ENCODE results near the gene ADCY2.

The ADCY2 gene

DNA sequence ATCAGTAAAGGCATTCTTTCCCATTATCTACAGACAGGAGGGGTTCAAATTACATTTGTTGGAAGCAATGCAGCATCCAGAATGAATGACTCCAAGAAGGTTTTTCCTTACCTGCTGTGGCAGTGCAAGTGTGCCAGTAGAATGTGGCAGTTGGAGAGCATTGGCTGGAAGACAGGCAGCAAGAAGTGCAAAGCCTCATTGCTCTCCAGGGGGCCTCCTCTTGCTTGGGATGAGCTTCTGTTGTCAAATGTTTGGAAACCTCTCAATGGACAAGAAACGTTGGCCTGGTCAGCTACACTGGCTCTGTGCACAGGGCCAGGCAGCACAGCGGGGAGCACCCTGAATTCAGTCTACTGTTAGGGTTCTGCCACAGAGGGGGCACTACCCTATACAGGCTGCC is 226.6 kb downstream of the ADCY2 start:
- Histone ChIP-seq H3K9me3 (ENCODE audit: control insufficient read depth, low read length) (no peaks in the 10 kb centered on the region), H3K18ac (ENCODE audit: low read depth in 1 of 2, low read length in 2 of 2) (no peak overlapping the region), H3K4me1 (ENCODE audit: control insufficient read depth, insufficient read depth, low read depth, low read length) (no peaks in the 10 kb centered on the region), H3K14ac (ENCODE audit: low read length in 2 of 2) (no peak overlapping the region), H2AFZ (ENCODE audit: low read depth, low read length) (no peak overlapping the region), H2BK12ac (ENCODE audit: low read length in 2 of 2) (no peak overlapping the region), H3K27ac (ENCODE audit: low read length, poor library complexity, severe bottlenecking) (no peak overlapping the region), H2BK5ac (ENCODE audit: low read depth, low read length, poor library complexity, severe bottlenecking) (no peak overlapping the region), H3K27me3 (ENCODE audit: control insufficient read depth in 1 of 2, insufficient read depth in 1 of 2, low read length in 2 of 2) (no peaks in the 10 kb centered on the region), H3K4me3 (ENCODE audit: insufficient read depth in 1 of 2, low read depth in 1 of 2, low read length in 2 of 2) (no peak overlapping the region), H4K91ac (ENCODE audit: low read length) (no peak overlapping the region), H3K79me1 (replicated peaks; ENCODE audit: low read length, poor library complexity, severe bottlenecking) (no peaks in the 10 kb centered on the region), H3K4me2 (ENCODE audit: low read length, poor library complexity, severe bottlenecking) (no peak overlapping the region), H2BK120ac (ENCODE audit: low read depth, low read length) (no peak overlapping the region), H2AK5ac (ENCODE audit: low read length, severe bottlenecking) (no peak overlapping the region), H2BK15ac (ENCODE audit: low read depth, poor library complexity, severe bottlenecking) (no peak overlapping the region), H3K9ac (ENCODE audit: low read length) (no peak overlapping the region), H4K8ac (ENCODE audit: low read length) (no peak overlapping the region), H3K23ac (ENCODE audit: low read length in 2 of 2) (no peak overlapping the region), H3K4ac (ENCODE audit: low read depth in 1 of 2, low read length in 2 of 2) (no peak overlapping the region), H3K36me3 (ENCODE audit: control insufficient read depth in 1 of 2, insufficient read depth in 2 of 2, low read depth in 1 of 2, low read length in 2 of 2) (no peaks in the 10 kb centered on the region)
- 65% methylated on average over 2 of the region's 2 CpGs for WGBS
- DNase-seq: no peak

DNA sequence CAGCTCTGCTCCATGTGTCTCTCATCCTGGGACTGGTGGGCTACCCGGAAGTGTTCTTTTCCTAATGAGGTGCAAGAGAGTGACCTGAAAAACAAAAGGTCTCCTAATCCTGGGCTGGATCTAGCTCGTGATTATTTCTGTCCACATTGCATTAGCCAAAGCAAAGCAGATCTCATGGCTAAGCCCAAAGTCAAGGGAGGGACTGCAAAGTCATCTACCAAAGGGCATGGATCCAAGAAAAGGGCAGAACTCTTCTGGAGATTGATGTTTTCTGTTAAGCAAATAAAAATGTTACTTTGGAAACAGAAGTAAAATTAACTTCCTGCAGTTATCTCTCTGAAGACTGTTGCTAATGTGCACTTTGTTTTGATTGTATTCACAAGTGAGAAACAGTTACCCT is 229.8 kb downstream of the ADCY2 start:
- no peak overlapping the region for H3K18ac ChIP-seq (ENCODE audit: low read depth in 1 of 2, low read length in 2 of 2)
- H3K4ac ChIP-seq (ENCODE audit: low read depth in 1 of 2, low read length in 2 of 2): no peak overlapping the region
- H4K8ac ChIP-seq (ENCODE audit: low read length): no peak overlapping the region
- H3K9ac ChIP-seq (ENCODE audit: low read length): no peak overlapping the region
- H3K14ac ChIP-seq (ENCODE audit: low read length in 2 of 2): no peak overlapping the region
- no peak overlapping the region for H2BK120ac ChIP-seq (ENCODE audit: low read depth, low read length)
- no peak overlapping the region for H2AK5ac ChIP-seq (ENCODE audit: low read length, severe bottlenecking)
- H3K4me1 ChIP-seq (ENCODE audit: control insufficient read depth, insufficient read depth, low read depth, low read length): no peaks in the 10 kb centered on the region
- H3K4me3 ChIP-seq (ENCODE audit: insufficient read depth in 1 of 2, low read depth in 1 of 2, low read length in 2 of 2): no peak overlapping the region
- H3K23ac ChIP-seq (ENCODE audit: low read length in 2 of 2): no peak overlapping the region
- H2BK15ac ChIP-seq (ENCODE audit: low read depth, poor library complexity, severe bottlenecking): no peak overlapping the region
- no peak overlapping the region for H3K4me2 ChIP-seq (ENCODE audit: low read length, poor library complexity, severe bottlenecking)
- no peaks in the 10 kb centered on the region for H3K79me1 ChIP-seq (replicated peaks; ENCODE audit: low read length, poor library complexity, severe bottlenecking)
- 65% methylated on average over 2 of the region's 2 CpGs for WGBS
- no peak for DNase-seq
- H3K27ac ChIP-seq (ENCODE audit: low read length, poor library complexity, severe bottlenecking): no peak overlapping the region
- no peaks in the 10 kb centered on the region for H3K9me3 ChIP-seq (ENCODE audit: control insufficient read depth, low read length)
- H2AFZ ChIP-seq (ENCODE audit: low read depth, low read length): no peak overlapping the region
- H4K91ac ChIP-seq (ENCODE audit: low read length): no peak overlapping the region
- no peaks in the 10 kb centered on the region for H3K27me3 ChIP-seq (ENCODE audit: control insufficient read depth in 1 of 2, insufficient read depth in 1 of 2, low read length in 2 of 2)
- no peaks in the 10 kb centered on the region for H3K36me3 ChIP-seq (ENCODE audit: control insufficient read depth in 1 of 2, insufficient read depth in 2 of 2, low read depth in 1 of 2, low read length in 2 of 2)
- H2BK5ac ChIP-seq (ENCODE audit: low read depth, low read length, poor library complexity, severe bottlenecking): no peak overlapping the region
- no peak overlapping the region for H2BK12ac ChIP-seq (ENCODE audit: low read length in 2 of 2)

DNA sequence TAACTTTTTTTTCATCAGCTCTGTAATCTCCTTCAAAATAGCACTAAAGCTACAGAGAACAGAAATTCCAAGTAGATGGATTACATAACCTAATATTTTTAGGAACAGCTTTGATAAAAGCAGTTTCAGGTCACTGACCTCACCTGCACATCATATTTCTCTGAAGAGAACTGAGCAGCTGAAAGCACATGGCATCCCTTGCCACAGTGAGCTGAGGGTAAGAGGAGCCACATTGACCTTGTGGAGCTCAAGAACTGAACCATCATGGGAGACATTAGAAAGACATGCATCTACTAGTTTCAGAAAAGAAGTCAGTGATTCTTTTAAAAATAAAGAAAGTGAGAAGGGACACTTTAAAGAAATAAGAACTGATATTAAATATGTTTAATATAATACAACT is 232.3 kb downstream of the ADCY2 start:
- H3K18ac ChIP-seq (ENCODE audit: low read depth in 1 of 2, low read length in 2 of 2): no peak overlapping the region
- H3K4me1 ChIP-seq (ENCODE audit: control insufficient read depth, insufficient read depth, low read depth, low read length): no peaks in the 10 kb centered on the region
- no peak overlapping the region for H3K9ac ChIP-seq (ENCODE audit: low read length)
- no peak overlapping the region for H4K8ac ChIP-seq (ENCODE audit: low read length)
- H3K79me1 ChIP-seq (replicated peaks; ENCODE audit: low read length, poor library complexity, severe bottlenecking): no peaks in the 10 kb centered on the region
- DNase-seq: no peak
- H3K23ac ChIP-seq (ENCODE audit: low read length in 2 of 2): no peak overlapping the region
- H3K9me3 ChIP-seq (ENCODE audit: control insufficient read depth, low read length): no peaks in the 10 kb centered on the region
- no peaks in the 10 kb centered on the region for H3K27me3 ChIP-seq (ENCODE audit: control insufficient read depth in 1 of 2, insufficient read depth in 1 of 2, low read length in 2 of 2)
- no peak overlapping the region for H3K4me2 ChIP-seq (ENCODE audit: low read length, poor library complexity, severe bottlenecking)
- no peaks in the 10 kb centered on the region for H3K36me3 ChIP-seq (ENCODE audit: control insufficient read depth in 1 of 2, insufficient read depth in 2 of 2, low read depth in 1 of 2, low read length in 2 of 2)
- H2BK5ac ChIP-seq (ENCODE audit: low read depth, low read length, poor library complexity, severe bottlenecking): no peak overlapping the region
- H4K91ac ChIP-seq (ENCODE audit: low read length): no peak overlapping the region
- no peak overlapping the region for H2BK15ac ChIP-seq (ENCODE audit: low read depth, poor library complexity, severe bottlenecking)
- no peak overlapping the region for H2AK5ac ChIP-seq (ENCODE audit: low read length, severe bottlenecking)
- no peak overlapping the region for H2BK120ac ChIP-seq (ENCODE audit: low read depth, low read length)
- H3K27ac ChIP-seq (ENCODE audit: low read length, poor library complexity, severe bottlenecking): no peak overlapping the region
- no peak overlapping the region for H2AFZ ChIP-seq (ENCODE audit: low read depth, low read length)
- no peak overlapping the region for H3K14ac ChIP-seq (ENCODE audit: low read length in 2 of 2)
- no peak overlapping the region for H2BK12ac ChIP-seq (ENCODE audit: low read length in 2 of 2)
- no peak overlapping the region for H3K4me3 ChIP-seq (ENCODE audit: insufficient read depth in 1 of 2, low read depth in 1 of 2, low read length in 2 of 2)
- no peak overlapping the region for H3K4ac ChIP-seq (ENCODE audit: low read depth in 1 of 2, low read length in 2 of 2)

DNA sequence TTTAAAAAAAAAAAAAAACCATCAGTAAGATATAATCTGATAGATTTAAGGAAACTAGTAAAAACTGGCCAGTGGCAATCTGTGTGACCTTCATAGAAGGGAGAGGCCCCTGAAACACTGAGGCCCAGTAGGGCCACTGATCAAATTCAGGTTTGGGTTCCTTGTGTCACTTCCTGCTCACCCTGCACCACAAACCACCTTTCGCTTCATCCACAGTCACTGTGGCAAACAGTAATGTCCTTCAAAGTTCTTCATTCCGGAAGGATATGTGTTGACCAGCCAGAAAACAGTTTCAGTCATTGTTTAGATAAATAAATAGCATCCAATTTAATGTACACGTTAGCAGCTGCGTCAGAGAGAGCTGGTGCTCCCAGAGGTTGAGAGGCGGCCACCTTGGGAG is 232.9 kb downstream of the ADCY2 start:
- Histone ChIP-seq H3K9me3 (ENCODE audit: control insufficient read depth, low read length) (no peaks in the 10 kb centered on the region), H4K91ac (ENCODE audit: low read length) (no peak overlapping the region), H3K4ac (ENCODE audit: low read depth in 1 of 2, low read length in 2 of 2) (no peak overlapping the region), H3K4me3 (ENCODE audit: insufficient read depth in 1 of 2, low read depth in 1 of 2, low read length in 2 of 2) (no peak overlapping the region), H2BK5ac (ENCODE audit: low read depth, low read length, poor library complexity, severe bottlenecking) (no peak overlapping the region), H3K79me1 (replicated peaks; ENCODE audit: low read length, poor library complexity, severe bottlenecking) (no peaks in the 10 kb centered on the region), H3K14ac (ENCODE audit: low read length in 2 of 2) (no peak overlapping the region), H3K4me1 (ENCODE audit: control insufficient read depth, insufficient read depth, low read depth, low read length) (no peaks in the 10 kb centered on the region), H3K4me2 (ENCODE audit: low read length, poor library complexity, severe bottlenecking) (no peak overlapping the region), H3K23ac (ENCODE audit: low read length in 2 of 2) (no peak overlapping the region), H3K36me3 (ENCODE audit: control insufficient read depth in 1 of 2, insufficient read depth in 2 of 2, low read depth in 1 of 2, low read length in 2 of 2) (no peaks in the 10 kb centered on the region), H2BK120ac (ENCODE audit: low read depth, low read length) (no peak overlapping the region), H4K8ac (ENCODE audit: low read length) (no peak overlapping the region), H3K27me3 (ENCODE audit: control insufficient read depth in 1 of 2, insufficient read depth in 1 of 2, low read length in 2 of 2) (no peaks in the 10 kb centered on the region), H2AK5ac (ENCODE audit: low read length, severe bottlenecking) (no peak overlapping the region), H3K9ac (ENCODE audit: low read length) (no peak overlapping the region), H2BK15ac (ENCODE audit: low read depth, poor library complexity, severe bottlenecking) (no peak overlapping the region), H2BK12ac (ENCODE audit: low read length in 2 of 2) (no peak overlapping the region), H3K27ac (ENCODE audit: low read length, poor library complexity, severe bottlenecking) (no peak overlapping the region), H2AFZ (ENCODE audit: low read depth, low read length) (no peak overlapping the region), H3K18ac (ENCODE audit: low read depth in 1 of 2, low read length in 2 of 2) (no peak overlapping the region)
- DNase-seq: no peak
- WGBS: 88% methylated on average over 5 of the region's 5 CpGs
